HEK293 (cell line): ENCODE measurements around the gene MON2.

Experiments
- CTCF ChIA-PET: fragments of 350-600 bp; formaldehyde crosslinking; extraction: SDS; loops from one replicate; lab custom pipeline; 2021; ENCODE audit warnings: antibody characterized with exemption; lab: Yijun Ruan, JAX
- POLR2A ChIA-PET: fragments of 300-600 bp; formaldehyde crosslinking; extraction: SDS; loops from one replicate; lab custom pipeline; 2020; ENCODE audit warnings: antibody characterized with exemption, inconsistent platforms; lab: Yijun Ruan, JAX
- H3K27ac ChIP-seq: fragments of 200-500 bp; sonication (Bioruptor generic); 2 replicates; pipeline ENCODE4 v1.5.1; 2014; ENCODE audit warnings: low read depth, low read length, control low read depth, inconsistent platforms; ENCODE audit errors: extremely low read depth
- H3K36me3 ChIP-seq, 2 experiments: fragments of 200-500 bp in 1 of 2; sonication (Bioruptor generic) in 1 of 2; 1 replicate in 1 of 2; 2 replicates in 1 of 2; pipeline ENCODE4 v1.5.1; 2014 to 2017; ENCODE audit warnings: inconsistent platforms in 2 of 2, low read length in 2 of 2; ENCODE audit not compliant: control insufficient read depth in 2 of 2, insufficient read depth in 1 of 2
- H3K4me1 ChIP-seq: fragments of 200-500 bp; sonication (Bioruptor generic); 2 replicates; pipeline ENCODE4 v1.5.1; 2014; ENCODE audit warnings: mild to moderate bottlenecking, low read length, inconsistent platforms; ENCODE audit not compliant: control insufficient read depth, insufficient read depth
- H3K4me3 ChIP-seq: 2 replicates; pipeline ENCODE4 v1.5.1; 2011; ENCODE audit warnings: low read depth, mild to moderate bottlenecking, control low read depth, low read length, moderate library complexity
- H3K9me3 ChIP-seq: fragments of 200-500 bp; sonication (Bioruptor generic); 2 replicates; pipeline ENCODE4 v1.5.1; 2014; ENCODE audit warnings: low read depth, low read length, inconsistent platforms; ENCODE audit not compliant: control insufficient read depth, insufficient read depth
- BCL6B ChIP-seq: fragments of 450-650 bp; formaldehyde crosslinking; IDR thresholded peaks from 2 replicates; pipeline ENCODE4 v1.5.1; 2017; ENCODE audit warnings: missing biosample characterization, missing genetic modification characterization
- CTCF ChIP-seq: fragments of 450-650 bp; formaldehyde crosslinking; IDR thresholded peaks from 2 replicates; pipeline ENCODE4 v1.5.1; 2016; ENCODE audit warnings: missing biosample characterization, missing genetic modification characterization
- ELK4 ChIP-seq: IDR thresholded peaks from 2 replicates; pipeline ENCODE4 v1.6.1; 2011; ENCODE audit warnings: mild to moderate bottlenecking, low read depth, low read length, borderline replicate concordance
- FEZF1 ChIP-seq: fragments of 450-650 bp; formaldehyde crosslinking; IDR thresholded peaks from 2 replicates; pipeline ENCODE4 v1.5.1; 2016; ENCODE audit warnings: missing biosample characterization, missing genetic modification characterization
- GLIS1 ChIP-seq: fragments of 450-650 bp; formaldehyde crosslinking; IDR thresholded peaks from 2 replicates; pipeline ENCODE4 v1.5.1; 2016; ENCODE audit warnings: missing biosample characterization, missing genetic modification characterization
- HOXA7 ChIP-seq: sonication (generic); formaldehyde crosslinking; IDR thresholded peaks from 2 replicates; pipeline ENCODE4 v1.8.1; 2022; ENCODE audit warnings: missing genetic modification reagents, borderline replicate concordance
- REPIN1 ChIP-seq: fragments of 450-650 bp; formaldehyde crosslinking; IDR thresholded peaks from 2 replicates; pipeline ENCODE4 v1.5.1; 2017; ENCODE audit warnings: missing biosample characterization, missing genetic modification characterization, low read depth
- SCRT1 ChIP-seq: fragments of 450-650 bp; formaldehyde crosslinking; IDR thresholded peaks from 2 replicates; pipeline ENCODE4 v1.5.1; 2016; ENCODE audit warnings: missing biosample characterization, missing genetic modification characterization, borderline replicate concordance
- SCRT2 ChIP-seq: fragments of 450-650 bp; formaldehyde crosslinking; IDR thresholded peaks from 2 replicates; pipeline ENCODE4 v1.5.1; 2016; ENCODE audit warnings: missing biosample characterization, missing genetic modification characterization
- TCF7L2 ChIP-seq: IDR thresholded peaks from 2 replicates; pipeline ENCODE4 v1.6.1; 2011; ENCODE audit warnings: low read depth, mild to moderate bottlenecking, inconsistent platforms, low read length, moderate library complexity, borderline replicate concordance
- ZBTB20 ChIP-seq: fragments of 450-650 bp; formaldehyde crosslinking; IDR thresholded peaks from 2 replicates; pipeline ENCODE4 v1.5.1; 2016; ENCODE audit warnings: missing biosample characterization, missing genetic modification characterization
- ZBTB48 ChIP-seq: fragments of 450-650 bp; formaldehyde crosslinking; IDR thresholded peaks from 2 replicates; pipeline ENCODE4 v1.5.1; 2016; ENCODE audit warnings: missing biosample characterization, missing genetic modification characterization
- ZBTB8A ChIP-seq: fragments of 450-650 bp; formaldehyde crosslinking; IDR thresholded peaks from 2 replicates; pipeline ENCODE4 v1.5.1; 2016; ENCODE audit warnings: missing biosample characterization, missing genetic modification characterization
- ZNF133 ChIP-seq: fragments of 450-650 bp; formaldehyde crosslinking; IDR thresholded peaks from 2 replicates; pipeline ENCODE4 v1.5.1; 2016; ENCODE audit warnings: missing biosample characterization, missing genetic modification characterization
- ZNF174 ChIP-seq: fragments of 450-650 bp; formaldehyde crosslinking; IDR thresholded peaks from 2 replicates; pipeline ENCODE4 v1.5.0; 2017; ENCODE audit warnings: missing biosample characterization, mild to moderate bottlenecking, missing genetic modification characterization
- ZNF19 ChIP-seq: fragments of 450-650 bp; formaldehyde crosslinking; IDR thresholded peaks from 2 replicates; pipeline ENCODE4; 2016; ENCODE audit warnings: missing biosample characterization, missing genetic modification characterization, low read depth
- ZNF221 ChIP-seq: fragments of 450-650 bp; formaldehyde crosslinking; IDR thresholded peaks from 2 replicates; pipeline ENCODE4 v1.5.1; 2017; ENCODE audit warnings: missing biosample characterization, missing genetic modification characterization, borderline replicate concordance
- ZNF239 ChIP-seq: fragments of 450-650 bp; formaldehyde crosslinking; IDR thresholded peaks from 2 replicates; pipeline ENCODE4 v1.5.1; 2016; ENCODE audit warnings: missing biosample characterization, missing genetic modification characterization
- ZNF394 ChIP-seq: fragments of 450-650 bp; formaldehyde crosslinking; IDR thresholded peaks from 2 replicates; pipeline ENCODE4 v1.5.1; 2016; ENCODE audit warnings: missing biosample characterization, missing genetic modification characterization, mild to moderate bottlenecking, moderate library complexity, borderline replicate concordance
- ZNF473 ChIP-seq: fragments of 450-650 bp; formaldehyde crosslinking; IDR thresholded peaks from 2 replicates; pipeline ENCODE4 v1.5.1; 2017; ENCODE audit warnings: missing biosample characterization, missing genetic modification characterization
- ZNF513 ChIP-seq: fragments of 450-650 bp; IDR thresholded peaks from 2 replicates; pipeline ENCODE4 v1.5.1; 2018; ENCODE audit warnings: missing biosample characterization, missing genetic modification characterization
- ZNF548 ChIP-seq: fragments of 450-650 bp; formaldehyde crosslinking; IDR thresholded peaks from 2 replicates; pipeline ENCODE4 v1.5.1; 2016; ENCODE audit warnings: missing biosample characterization, missing genetic modification characterization
- ZNF585B ChIP-seq: fragments of 450-650 bp; formaldehyde crosslinking; IDR thresholded peaks from 2 replicates; pipeline ENCODE4 v1.5.1; 2016; ENCODE audit warnings: missing biosample characterization, missing genetic modification characterization
- ZNF664 ChIP-seq: fragments of 450-650 bp; formaldehyde crosslinking; IDR thresholded peaks from 2 replicates; pipeline ENCODE4 v1.5.1; 2016; ENCODE audit warnings: missing biosample characterization, missing genetic modification characterization
- ZNF670 ChIP-seq: fragments of 450-650 bp; formaldehyde crosslinking; IDR thresholded peaks from 2 replicates; pipeline ENCODE4 v1.5.1; 2016; ENCODE audit warnings: missing biosample characterization, missing genetic modification characterization, low read depth
- ZNF768 ChIP-seq: fragments of 450-650 bp; formaldehyde crosslinking; IDR thresholded peaks from 2 replicates; pipeline ENCODE4 v1.5.1; 2018; ENCODE audit warnings: missing biosample characterization, mild to moderate bottlenecking, missing genetic modification characterization

MON2 gene

GRCh38 chr12:62522984-62523383 is 56.4 kb downstream of the MON2 start (continued):
- TF ChIP-seq CTCF (tag by site-specific recombination) (peak; percentile 34), FEZF1 (tag by site-specific recombination) (no peak), ZNF133 (tag by site-specific recombination) (no peak), ZNF768 (no peak), ELK4 (no peak), ZBTB8A (tag by site-specific recombination) (no peak), SCRT2 (peak; percentile 66)

GRCh38 chr12:62523619-62524018 is 57.0 kb downstream of the MON2 start:
- POLR2A ChIA-PET, result no interaction called here

GRCh38 chr12:62525271-62525670 is 58.6 kb downstream of the MON2 start:
- Histone ChIP-seq H3K4me1 (no peaks in the 10 kb centered on the region), H3K9me3 (no peaks in the 10 kb centered on the region), H3K36me3 (peaks cover 2 to 7% of the 10 kb centered on the region in 2 experiments), H3K4me3 (no peak overlapping the region), H3K27ac (no peak overlapping the region)
- ChIA-PET CTCF (no interaction called here), POLR2A (no interaction called here)
- no peak for TF ChIP-seq ZNF174

More at GRCh38 chr12:62523619-62524018, 57.0 kb downstream of the MON2 start:
- no peaks in the 10 kb centered on the region for H3K9me3 ChIP-seq
- peaks cover 2 to 7% of the 10 kb centered on the region in 2 experiments for H3K36me3 ChIP-seq
- no peaks in the 10 kb centered on the region for H3K4me1 ChIP-seq
- no peak overlapping the region for H3K4me3 ChIP-seq
- CTCF ChIA-PET, result interaction anchor here (0.7 kb wide), 1 partner anchor 36 kb away, joined by 3 read pairs; no protein-coding TSS in a partner anchor
- no peak overlapping the region for H3K27ac ChIP-seq
- no peak for TF ChIP-seq ZNF221
- TF ChIP-seq ZNF664 (tag by site-specific recombination), result no peak
- no peak for TF ChIP-seq ZBTB48
- TF ChIP-seq HOXA7 (CRISPR knock-in tag), result no peak
- no peak for TF ChIP-seq ZNF239 (tag by site-specific recombination)
- no peak for TF ChIP-seq GLIS1 (tag by site-specific recombination)
- TF ChIP-seq ZNF548, result no peak
- TF ChIP-seq ZNF585B (tag by site-specific recombination), result no peak
- TF ChIP-seq ZNF19, result no peak
- TF ChIP-seq ZNF670, result no peak
- no peak for TF ChIP-seq REPIN1 (tag by site-specific recombination)
- no peak for TF ChIP-seq BCL6B (tag by site-specific recombination)
- TF ChIP-seq SCRT1 (tag by site-specific recombination), result no peak
- TF ChIP-seq SCRT2, result no peak
- no peak for TF ChIP-seq ZNF513
- no peak for TF ChIP-seq ZNF394 (tag by site-specific recombination)
- no peak for TF ChIP-seq ZNF473 (tag by site-specific recombination)
- no peak for TF ChIP-seq ZBTB20 (tag by site-specific recombination)
- TF ChIP-seq ZBTB8A (tag by site-specific recombination), result no peak
- TF ChIP-seq TCF7L2, result no peak
